Esophagus muscularis mucosa (tissue), 4 donors: ENCODE results near the gene DSG3. TPM values are rescaled to one million over a fixed set of nuclear protein-coding genes. Genes with fewer than 3 reads are reported as not detected.

Experiments
- DNase-seq: peaks from one replicate; pipeline ENCODE4 v3.0.0-alpha.2; 2017; ENCODE audit errors: extremely low spot score
- H3K27ac ChIP-seq, 4 donors: fragments of 200-600 bp; sonication (generic); replicated peaks in 1 of 4; 1 replicate in 3 of 4; 2 replicates in 1 of 4; pipeline ENCODE4 v1.5.1; 2016 to 2019; ENCODE audit warnings: mild to moderate bottlenecking in 1 of 4
- H3K27me3 ChIP-seq, 4 donors: fragments of 200-600 bp; sonication (generic); one replicate each; pipeline versions ENCODE4 v1.5.1 to v1.6.0; 2016 to 2019
- H3K36me3 ChIP-seq, 4 donors: fragments of 200-600 bp; sonication (generic); one replicate each; pipeline ENCODE4 v1.5.1; 2016 to 2019
- H3K4me1 ChIP-seq, 4 donors: fragments of 200-600 bp; sonication (generic); one replicate each; pipeline ENCODE4 v1.5.1; 2016 to 2019
- H3K4me3 ChIP-seq, 4 donors: fragments of 200-600 bp; sonication (generic); 1 replicate in 2 of 4; 2 replicates in 2 of 4; pipeline ENCODE4 v1.5.1; 2016 to 2019; ENCODE audit warnings: mild to moderate bottlenecking in 4 of 4, moderate library complexity in 1 of 4
- H3K9me3 ChIP-seq, 4 donors: fragments of 200-600 bp; sonication (generic); 1 replicate in 3 of 4; 2 replicates in 1 of 4; pipeline ENCODE4 v1.5.1; 2016 to 2019
- CTCF ChIP-seq, 3 experiments: fragments of 200-600 bp in 2 of 3; fragments of 450-650 bp in 1 of 3; sonication (generic) in 2 of 3; IDR thresholded peaks; one replicate each; pipeline ENCODE4 v1.5.1; 2017 to 2019; ENCODE audit warnings: antibody characterized with exemption in 3 of 3, mild to moderate bottlenecking in 2 of 3, moderate library complexity in 1 of 3
- EP300 ChIP-seq: sonication (generic); formaldehyde crosslinking; IDR thresholded peaks from one replicate; pipeline ENCODE4 v1.6.1; 2017; ENCODE audit warnings: antibody characterized with exemption
- POLR2A ChIP-seq: fragments of 450-650 bp; IDR thresholded peaks from one replicate; pipeline ENCODE4 v1.6.1; 2017; ENCODE audit warnings: antibody characterized with exemption, moderate library complexity, mild to moderate bottlenecking, low read depth
- POLR2AphosphoS5 ChIP-seq, 2 donors: sonication (generic); formaldehyde crosslinking; IDR thresholded peaks; one replicate each; pipeline ENCODE4 v1.6.1; 2017; ENCODE audit warnings: antibody characterized with exemption in 2 of 2
- WGBS: methylation state at CpG from one replicate; pipeline ENCODE4 v1.1.5; 2018; 5-methylcytosine and 5-hydroxymethylcytosine counted together
- intact Hi-C: fragments of 100-400 bp; cut with DNase I; formaldehyde crosslinking; loops from one replicate; pipeline ENCODE4 v1.15.1; 2023
- total RNA-seq, 4 donors: library from RNA; depleted of rRNA; stranded (reverse); fragments of >200 nt; gene quantifications; one replicate each; pipeline versions ENCODE4 v1.1.0 to v1.2.1, GENCODE V29; 2016

DSG3 gene
- total RNA-seq, 4 donors from 2014 or later = under 0.01 TPM; not detected in 3

- no peak within 1 kb of the TSS for H3K27ac ChIP-seq
- 2% methylated on average over 36 of the region's 79 CpGs for WGBS
- intact Hi-C loops = no loop called here
- peaks cover 0 to 18% (median 17%) of the 10 kb centered on the region in 4 donors for H3K4me1 ChIP-seq
- H3K36me3 ChIP-seq = no peaks in the 10 kb centered on the region
- TF ChIP-seq POLR2A = no peak
- TF ChIP-seq CTCF (IDR thresholded peaks at IDR 0.05) = no peak
- no peaks in the 10 kb centered on the region for H3K9me3 ChIP-seq
- H3K4me3 ChIP-seq = peak within 1 kb of the TSS; percentile 55 to 73 (median 64)
- DNase-seq = no peak
- H3K27me3 ChIP-seq = peaks cover 0 to 17% (median 5%) of the 10 kb centered on the region in 4 donors
These were observed 50.5 kb downstream of the DSG3 start, which contains the start of gene DSG2 for GRCh38 chr18:31497836-31498573. DSG2 (plus strand) TSS chr18:31498177; CDS start chr18:31498252, 75 bp downstream.

- Histone ChIP-seq H3K9me3 (no peaks in the 10 kb centered on the region), H3K4me1 (peaks cover 0 to 18% (median 17%) of the 10 kb centered on the region in 4 donors), H3K27ac (no peak overlapping the region), H3K4me3 (peak overlapping the region; percentile 55 to 73 (median 64)), H3K27me3 (peaks cover 0 to 17% (median 5%) of the 10 kb centered on the region in 4 donors), H3K36me3 (no peaks in the 10 kb centered on the region)
- TF ChIP-seq CTCF (IDR thresholded peaks at IDR 0.05) = no peak
- no peak for TF ChIP-seq POLR2AphosphoS5 (IDR thresholded peaks at IDR 0.05)
- no peak for TF ChIP-seq EP300
- TF ChIP-seq POLR2A = no peak
- intact Hi-C loops = no loop called here
- WGBS = 20% methylated on average over 22 of the region's 22 CpGs
- no peak for DNase-seq
These were observed 51.3 kb downstream of the DSG3 start for GRCh38 chr18:31498574-31499524.

- 83% methylated on average over 6 of the region's 6 CpGs for WGBS
- H3K4me1 ChIP-seq = peaks cover 0 to 18% (median 17%) of the 10 kb centered on the region in 4 donors
- H3K27me3 ChIP-seq = peaks cover 0 to 17% (median 5%) of the 10 kb centered on the region in 4 donors
- TF ChIP-seq POLR2AphosphoS5 (IDR thresholded peaks at IDR 0.05) (no peak), EP300 (no peak), POLR2A (no peak), CTCF (IDR thresholded peaks at IDR 0.05) (no peak)
- no peaks in the 10 kb centered on the region for H3K36me3 ChIP-seq
- no peak overlapping the region for H3K27ac ChIP-seq
- no peak overlapping the region for H3K4me3 ChIP-seq
- intact Hi-C loops = no loop called here
- DNase-seq = no peak
- H3K9me3 ChIP-seq = no peaks in the 10 kb centered on the region
These were observed 52.6 kb downstream of the DSG3 start for GRCh38 chr18:31500051-31500688.

- no peak overlapping the region for H3K27ac ChIP-seq
- H3K36me3 ChIP-seq = no peaks in the 10 kb centered on the region
- peaks cover 0 to 11% (median 5%) of the 10 kb centered on the region in 4 donors for H3K27me3 ChIP-seq
- H3K4me3 ChIP-seq = no peak overlapping the region
- TF ChIP-seq EP300 (no peak), POLR2A (no peak), CTCF (IDR thresholded peaks at IDR 0.05) (no peak), POLR2AphosphoS5 (IDR thresholded peaks at IDR 0.05) (no peak)
- H3K9me3 ChIP-seq = no peaks in the 10 kb centered on the region
- intact Hi-C loops = no loop called here
- peaks cover 0 to 12% (median 11%) of the 10 kb centered on the region in 4 donors for H3K4me1 ChIP-seq
- WGBS = 90% methylated on average over 4 of the region's 4 CpGs
- DNase-seq = no peak
These were observed 55.5 kb downstream of the DSG3 start for GRCh38 chr18:31503011-31503410.
